NCI-H2171 (cell line): ENCODE measurements around the gene SLC5A11.
"Not testable (repeated sequence)": the region's sequence is repeated elsewhere in the genome, so short reads cannot be mapped to it uniquely, and the experiment has no call there.

Experiments
- DNase-seq: peaks from one replicate; lab custom pipeline; 2025; lab: John Stamatoyannopoulos, UW

Gene SLC5A11, protein sequence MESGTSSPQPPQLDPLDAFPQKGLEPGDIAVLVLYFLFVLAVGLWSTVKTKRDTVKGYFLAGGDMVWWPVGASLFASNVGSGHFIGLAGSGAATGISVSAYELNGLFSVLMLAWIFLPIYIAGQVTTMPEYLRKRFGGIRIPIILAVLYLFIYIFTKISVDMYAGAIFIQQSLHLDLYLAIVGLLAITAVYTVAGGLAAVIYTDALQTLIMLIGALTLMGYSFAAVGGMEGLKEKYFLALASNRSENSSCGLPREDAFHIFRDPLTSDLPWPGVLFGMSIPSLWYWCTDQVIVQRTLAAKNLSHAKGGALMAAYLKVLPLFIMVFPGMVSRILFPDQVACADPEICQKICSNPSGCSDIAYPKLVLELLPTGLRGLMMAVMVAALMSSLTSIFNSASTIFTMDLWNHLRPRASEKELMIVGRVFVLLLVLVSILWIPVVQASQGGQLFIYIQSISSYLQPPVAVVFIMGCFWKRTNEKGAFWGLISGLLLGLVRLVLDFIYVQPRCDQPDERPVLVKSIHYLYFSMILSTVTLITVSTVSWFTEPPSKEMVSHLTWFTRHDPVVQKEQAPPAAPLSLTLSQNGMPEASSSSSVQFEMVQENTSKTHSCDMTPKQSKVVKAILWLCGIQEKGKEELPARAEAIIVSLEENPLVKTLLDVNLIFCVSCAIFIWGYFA

DNA sequence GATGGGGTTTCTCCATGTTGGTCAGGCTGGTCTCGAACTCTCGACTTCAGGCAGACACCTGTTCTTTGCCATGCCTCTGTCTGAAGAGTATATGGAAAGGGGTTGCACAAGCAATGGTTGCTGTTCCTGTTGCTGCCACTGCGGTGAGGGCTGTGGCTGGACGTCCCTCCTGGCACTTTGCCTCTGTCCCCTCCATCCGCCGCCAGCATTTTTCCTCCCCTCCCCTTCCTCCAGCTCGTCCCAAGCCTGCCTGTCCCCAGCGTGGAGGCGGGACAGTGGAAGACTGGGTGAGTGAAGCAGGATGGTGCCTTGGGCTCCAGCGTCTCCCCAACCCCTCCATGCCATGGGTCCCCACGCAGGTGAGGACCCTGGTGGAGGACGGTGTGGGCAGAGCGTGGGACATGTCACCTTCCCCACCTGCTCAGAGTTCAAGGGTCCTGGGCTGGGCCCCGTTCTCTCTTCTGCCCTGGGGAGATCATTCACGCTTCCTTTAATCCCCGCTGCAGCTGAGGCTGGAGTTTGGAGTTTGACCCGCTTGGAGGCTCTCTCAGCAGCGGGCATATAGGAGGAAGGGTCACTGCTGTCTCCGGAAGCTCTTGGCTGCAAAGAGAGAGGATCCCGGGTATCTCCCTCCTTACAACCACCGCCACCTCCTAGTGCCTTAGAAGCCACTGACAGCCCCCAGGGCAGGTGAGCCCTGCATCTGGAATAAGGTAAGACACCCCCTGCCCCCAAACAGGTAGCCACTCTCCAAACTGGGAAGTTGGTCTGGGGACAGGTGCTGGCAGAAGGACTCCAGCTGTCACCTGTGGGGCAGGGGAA is at the start of gene SLC5A11:
SLC5A11 (plus strand) TSS at position 238 of the 822 bp plus-strand sequence. CDS start 12,681 bp downstream, outside the sequence.
- no peak for DNase-seq

DNA sequence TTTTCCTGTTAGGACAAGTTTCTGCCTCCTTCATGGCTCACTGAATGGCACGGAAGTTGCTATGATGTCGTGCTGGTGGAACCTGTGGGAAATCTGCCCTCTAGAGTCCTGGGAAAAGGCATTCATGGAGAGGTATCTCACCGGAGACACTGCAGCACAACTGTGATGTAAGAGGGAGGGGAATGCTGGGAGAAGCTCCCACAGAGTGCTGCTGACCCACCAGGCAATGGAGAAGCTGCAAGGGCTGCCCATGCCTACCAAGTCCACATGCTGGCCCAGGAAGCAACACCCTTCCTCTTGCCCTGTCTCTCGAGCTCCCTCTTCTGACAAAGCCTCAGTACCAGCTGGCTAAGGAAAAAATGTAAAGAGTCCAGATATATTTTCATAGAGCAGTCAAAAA is 45.2 kb upstream of the SLC5A11 start:
- no peak for DNase-seq

DNA sequence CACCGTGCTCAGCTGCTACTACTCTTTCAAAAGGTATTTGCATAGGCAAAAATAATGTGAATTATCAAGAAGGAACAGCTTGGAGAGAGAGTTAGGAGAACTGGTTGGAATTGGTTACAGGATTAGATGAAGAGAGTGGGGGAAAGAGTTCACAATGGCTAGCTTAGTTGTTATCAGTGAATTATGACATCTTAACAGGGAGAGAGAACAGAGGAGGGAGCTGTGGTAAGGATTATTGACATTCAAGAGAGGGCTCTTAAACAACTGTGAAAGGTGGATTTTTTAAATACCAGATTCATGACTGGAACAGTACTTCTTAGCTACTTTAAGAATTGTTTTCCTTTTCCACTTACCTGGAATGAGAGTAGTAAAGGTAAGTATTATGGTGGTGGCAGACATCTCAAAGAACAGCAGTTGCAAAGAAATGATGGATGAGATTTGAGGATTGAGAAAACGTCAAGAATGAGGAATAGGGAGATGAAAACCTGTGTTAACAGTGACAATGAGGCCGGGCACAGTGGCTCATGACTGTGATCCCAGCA is 43.9 kb upstream of the SLC5A11 start:
- no peak for DNase-seq

DNA sequence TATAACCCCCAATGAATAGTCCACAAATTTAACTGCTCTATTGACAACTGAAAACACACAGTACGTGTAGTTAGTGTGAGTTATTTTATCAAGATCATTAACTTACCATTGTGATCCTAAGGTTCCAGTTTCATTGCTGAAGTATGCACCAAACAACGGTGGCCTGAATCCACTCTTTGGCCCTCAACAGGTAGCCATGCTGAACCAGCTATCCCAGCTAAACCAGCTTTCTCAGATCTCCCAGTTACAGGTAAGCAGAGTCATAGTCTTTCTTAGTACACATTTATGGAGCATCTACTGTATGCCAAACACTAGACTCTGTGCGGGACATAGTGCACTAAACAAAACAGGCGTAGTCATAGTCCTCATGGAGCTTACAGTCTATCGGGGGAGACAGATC is 40.3 kb upstream of the SLC5A11 start:
- no peak for DNase-seq

DNA sequence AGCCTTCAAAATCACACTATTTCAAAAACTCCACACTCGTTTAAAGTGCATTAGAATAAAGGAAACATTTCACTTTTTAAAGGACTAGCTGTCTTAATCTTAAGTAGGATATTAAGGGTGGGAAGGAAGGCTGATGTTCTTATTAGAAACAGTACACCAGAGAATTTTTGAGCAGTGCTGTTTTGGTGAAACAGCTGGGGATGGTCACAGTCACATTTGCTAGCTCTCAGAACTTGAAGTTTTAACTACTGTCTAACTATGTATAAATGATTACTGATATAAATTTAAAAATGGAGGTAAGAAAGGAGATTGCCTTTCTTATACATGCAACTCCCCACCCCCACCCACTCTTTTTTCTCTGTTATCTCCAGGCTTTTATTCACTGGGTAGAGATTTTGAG is 38.5 kb upstream of the SLC5A11 start:
- DNase-seq: no peak

DNA sequence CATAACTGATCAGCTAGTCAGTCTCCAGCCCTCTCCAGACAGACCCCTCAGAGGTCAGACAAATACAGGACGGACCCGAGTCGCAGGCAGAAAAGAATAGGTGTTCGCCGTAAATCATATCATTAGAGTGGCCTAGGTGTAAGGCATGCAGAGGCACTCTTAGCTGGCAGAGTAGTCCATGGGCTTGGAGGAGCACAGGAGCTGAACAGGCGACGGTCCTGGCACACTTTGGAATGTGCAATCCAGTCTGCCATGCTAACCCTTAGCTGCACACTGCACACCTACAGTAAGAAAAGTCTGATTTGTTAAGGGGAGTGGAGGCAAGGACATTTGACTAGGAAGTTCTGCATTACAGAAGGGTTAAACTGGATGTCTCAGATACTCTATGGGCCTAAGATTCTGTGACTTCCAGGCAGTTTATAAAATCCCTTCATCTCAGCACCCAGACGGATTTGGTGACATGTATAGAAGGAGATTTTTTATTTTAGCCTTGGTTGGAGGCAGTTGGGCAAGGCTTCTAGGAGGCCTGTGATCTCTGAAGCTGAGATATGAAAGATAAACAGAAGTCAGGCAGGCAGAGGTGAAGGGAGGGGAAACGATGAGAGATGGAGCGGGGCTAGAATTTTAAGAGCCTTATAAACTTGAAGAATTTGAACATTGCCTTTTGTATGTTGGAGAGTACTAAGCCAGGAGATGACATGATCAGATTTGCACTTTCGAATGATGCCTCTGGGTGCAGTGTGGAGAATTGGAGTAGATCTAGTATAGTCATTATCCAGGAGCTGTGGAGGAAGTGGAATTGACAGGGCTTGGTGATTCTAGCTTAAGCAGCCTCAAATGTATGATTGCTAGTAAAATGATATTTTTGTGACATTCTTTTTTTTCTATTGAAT is 34.6 kb upstream of the SLC5A11 start:
- DNase-seq: no peak

DNA sequence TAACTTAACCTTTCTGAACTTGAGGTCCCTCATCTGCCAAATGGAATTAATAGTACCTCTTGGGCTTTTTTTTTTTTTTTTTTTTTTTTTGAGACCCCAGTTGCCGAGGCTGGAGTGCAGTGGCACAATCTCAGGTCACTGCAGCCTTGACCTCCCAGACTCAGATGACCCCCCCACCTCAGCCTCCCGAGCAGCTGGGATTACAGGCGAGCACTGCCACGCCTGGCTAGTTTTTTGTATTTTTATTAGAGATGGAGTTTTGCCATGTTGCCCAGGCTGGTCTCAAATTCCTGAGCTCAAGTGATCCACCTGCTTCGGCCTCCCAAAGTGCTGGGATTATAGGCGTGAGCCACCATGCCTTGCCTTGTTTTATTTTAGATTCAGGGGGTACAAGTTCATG is 33.0 kb upstream of the SLC5A11 start:
- not testable (repeated sequence) for DNase-seq

DNA sequence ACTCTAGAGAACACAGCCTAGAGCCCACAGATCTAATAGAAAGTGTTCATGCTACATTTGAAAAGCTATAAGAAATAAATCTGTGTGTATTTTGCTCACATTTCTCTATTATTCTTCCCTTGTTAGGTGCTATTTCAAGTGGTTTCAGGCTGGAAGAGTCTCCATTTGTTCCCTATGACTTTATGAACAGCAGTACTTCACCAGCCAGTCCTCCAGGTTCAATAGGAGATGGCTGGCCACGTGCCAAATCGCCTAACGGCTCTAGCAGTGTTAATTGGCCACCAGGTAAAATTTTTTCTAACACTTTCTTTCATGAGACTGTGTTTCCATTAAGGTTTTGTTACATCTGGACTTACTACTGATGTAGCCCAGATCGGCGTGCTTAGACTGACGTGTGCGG is 30.7 kb upstream of the SLC5A11 start:
- DNase-seq: no peak

DNA sequence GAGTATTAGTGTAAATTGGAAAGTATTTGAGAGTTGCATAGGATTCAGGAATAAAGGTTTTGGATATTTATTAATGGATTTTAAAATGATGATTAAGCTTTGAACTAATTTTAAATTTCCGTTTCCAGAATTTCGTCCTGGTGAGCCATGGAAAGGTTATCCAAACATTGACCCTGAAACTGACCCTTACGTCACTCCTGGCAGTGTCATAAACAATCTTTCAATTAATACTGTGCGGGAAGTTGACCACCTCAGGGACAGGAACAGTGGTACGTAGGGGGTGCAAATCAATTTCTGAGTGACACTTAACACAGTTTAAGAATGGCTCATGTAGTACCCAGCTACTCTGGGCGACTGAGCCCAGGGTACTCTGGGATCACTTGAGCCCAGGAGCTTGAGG is 29.1 kb upstream of the SLC5A11 start:
- DNase-seq: no peak

DNA sequence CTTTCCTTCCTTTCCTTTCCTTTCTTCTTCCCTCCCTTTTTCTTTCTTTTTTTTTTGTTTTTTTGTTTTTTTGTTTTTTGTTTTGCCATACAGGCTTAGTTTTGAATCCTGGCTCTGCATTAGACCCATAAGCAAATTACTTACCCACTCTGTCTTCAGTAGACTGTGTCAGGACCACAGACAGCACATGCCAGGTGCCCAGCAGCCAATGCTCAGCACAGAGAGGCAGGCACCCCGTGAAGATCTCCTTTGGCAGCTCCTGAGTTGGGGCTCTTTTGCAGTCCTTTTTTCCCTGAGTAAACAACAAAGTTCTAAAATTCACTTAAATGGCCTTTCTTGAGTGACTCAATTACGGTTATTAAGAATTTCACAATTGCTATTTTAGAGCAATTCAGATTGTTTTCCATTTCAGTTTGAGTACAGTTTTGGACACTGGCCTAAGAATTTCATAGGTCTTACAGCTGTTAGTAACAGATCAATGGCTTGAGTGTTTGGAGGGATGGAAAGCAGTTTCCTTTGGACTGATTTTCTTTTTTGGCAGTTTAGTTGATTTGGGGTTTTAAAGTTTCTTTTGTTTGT is 26.2 kb upstream of the SLC5A11 start:
- DNase-seq: no peak

DNA sequence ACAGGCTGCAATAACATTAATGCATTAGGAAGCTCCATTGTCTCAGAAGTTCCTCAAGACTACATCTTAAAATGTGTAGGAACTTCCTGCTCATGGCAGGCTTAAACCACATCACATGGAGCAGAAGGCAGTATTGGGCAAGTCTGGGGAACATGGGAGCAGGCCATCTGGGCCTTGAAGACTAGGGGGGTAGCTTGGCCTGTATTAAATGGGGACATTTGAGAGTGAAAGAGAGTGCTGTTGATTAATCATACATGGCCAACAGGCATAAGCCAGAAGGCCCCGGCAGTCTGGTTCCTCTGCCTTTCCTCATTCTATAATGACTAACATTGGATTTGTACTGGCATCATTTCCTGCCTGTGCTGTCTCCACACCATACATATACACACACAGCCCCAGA is 25.2 kb upstream of the SLC5A11 start:
- DNase-seq: no peak

DNA sequence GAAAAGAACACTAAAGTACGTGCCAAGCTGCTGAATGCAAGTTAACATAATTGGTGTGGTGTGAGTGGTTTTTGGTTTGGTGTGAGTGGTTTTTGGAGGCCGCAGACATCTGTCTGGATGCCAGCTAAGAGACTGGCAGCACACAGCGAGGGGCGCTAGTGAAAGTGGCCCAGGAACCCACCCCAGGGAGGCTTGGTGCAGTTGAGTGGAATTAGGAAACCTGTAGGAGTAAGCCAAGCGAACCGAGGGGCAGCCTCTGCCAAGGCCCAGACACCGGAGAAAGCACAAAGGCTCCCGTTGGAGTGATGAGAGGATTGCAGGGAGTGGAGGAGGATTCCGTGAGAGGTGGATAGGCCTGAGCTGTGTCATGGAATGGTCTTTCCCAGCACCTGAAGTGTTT is 24.6 kb upstream of the SLC5A11 start:
- DNase-seq: no peak

DNA sequence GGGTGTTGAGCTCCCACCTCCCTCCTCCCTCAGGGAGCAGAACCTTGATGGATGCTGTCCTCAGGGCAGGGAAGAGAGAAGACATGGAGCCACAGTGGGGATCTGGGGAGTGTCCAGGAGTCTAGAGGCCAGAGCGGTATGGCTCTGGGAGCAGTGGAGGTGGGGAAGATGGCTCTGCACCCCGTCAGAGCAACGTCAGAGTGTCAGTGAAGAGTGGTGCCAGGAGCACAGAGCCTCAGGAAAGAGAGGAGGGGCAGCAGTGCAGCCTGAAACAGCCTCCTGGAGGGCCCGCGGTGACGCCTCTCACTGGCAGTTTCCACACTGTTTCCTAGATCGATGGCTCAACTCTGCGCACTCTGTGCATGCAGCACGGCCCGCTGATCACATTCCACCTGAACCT is 23.2 kb upstream of the SLC5A11 start:
- DNase-seq: no peak

DNA sequence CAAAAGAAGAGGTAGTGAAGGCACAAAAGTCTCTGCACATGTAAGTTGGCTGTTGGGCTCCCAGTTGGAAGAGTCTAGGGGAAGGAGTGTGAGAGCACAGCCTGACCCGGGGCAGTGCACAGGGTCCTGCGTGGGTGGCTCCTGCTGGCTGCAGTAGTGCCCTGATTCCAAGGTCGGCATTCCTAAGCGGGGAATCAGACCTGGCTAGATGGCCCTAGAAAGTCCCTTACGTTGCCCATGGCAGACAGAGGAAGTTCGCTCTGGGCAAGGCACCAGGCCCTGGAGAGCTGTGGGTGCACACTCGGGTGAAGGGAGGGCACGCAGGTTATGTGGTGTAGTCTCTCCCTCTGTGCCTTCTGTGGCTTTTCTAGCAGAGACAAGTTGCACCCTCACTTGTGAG is 22.8 kb upstream of the SLC5A11 start:
- DNase-seq: no peak

DNA sequence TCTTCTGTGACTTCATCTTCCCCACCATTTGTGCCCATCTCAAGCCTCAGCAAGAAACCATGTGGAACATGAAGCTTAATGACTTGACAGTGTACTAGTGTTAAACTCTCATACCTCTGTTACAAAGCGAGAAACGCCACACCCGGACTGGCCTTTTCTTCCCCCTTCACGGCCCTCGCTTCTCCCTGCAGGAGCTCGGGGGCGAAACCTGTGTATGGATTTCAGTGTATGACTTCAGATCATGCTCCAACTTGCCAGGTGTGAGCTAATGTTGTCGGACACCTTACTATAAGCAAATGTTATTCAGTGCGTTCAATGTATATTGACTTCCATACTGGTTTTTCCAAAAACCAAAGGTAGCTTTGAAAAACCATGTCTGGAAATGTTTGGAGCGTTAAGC is 20.1 kb upstream of the SLC5A11 start:
- no peak for DNase-seq

DNA sequence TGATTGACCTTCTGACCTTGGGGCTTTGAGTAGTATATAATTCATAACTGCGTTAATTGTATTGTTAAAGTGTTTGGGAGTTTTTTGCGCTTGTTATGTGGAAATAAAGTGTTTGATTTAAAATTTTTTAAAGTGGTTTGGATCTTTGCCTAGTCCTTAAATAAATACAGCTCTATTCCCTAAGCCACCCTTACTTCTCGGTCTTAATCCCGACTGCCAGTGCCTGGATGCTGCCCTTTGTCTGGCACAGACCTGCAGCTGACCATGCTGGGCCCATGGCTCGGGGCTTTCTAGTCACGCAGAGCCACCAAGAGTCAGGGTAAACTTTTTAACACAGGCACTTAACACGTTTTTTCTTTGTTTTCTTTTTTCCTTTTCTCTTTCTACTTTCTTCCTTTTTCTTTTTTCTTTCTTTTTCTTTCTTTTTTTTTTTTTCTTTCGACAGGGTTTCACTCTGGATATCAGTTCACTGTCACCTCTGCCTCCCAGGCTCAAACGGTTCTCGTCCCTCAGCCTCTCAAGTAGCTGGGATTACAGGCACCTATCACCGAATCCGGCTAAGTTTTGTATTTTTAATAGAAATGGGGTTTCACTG is 19.6 kb upstream of the SLC5A11 start:
- DNase-seq: no peak

DNA sequence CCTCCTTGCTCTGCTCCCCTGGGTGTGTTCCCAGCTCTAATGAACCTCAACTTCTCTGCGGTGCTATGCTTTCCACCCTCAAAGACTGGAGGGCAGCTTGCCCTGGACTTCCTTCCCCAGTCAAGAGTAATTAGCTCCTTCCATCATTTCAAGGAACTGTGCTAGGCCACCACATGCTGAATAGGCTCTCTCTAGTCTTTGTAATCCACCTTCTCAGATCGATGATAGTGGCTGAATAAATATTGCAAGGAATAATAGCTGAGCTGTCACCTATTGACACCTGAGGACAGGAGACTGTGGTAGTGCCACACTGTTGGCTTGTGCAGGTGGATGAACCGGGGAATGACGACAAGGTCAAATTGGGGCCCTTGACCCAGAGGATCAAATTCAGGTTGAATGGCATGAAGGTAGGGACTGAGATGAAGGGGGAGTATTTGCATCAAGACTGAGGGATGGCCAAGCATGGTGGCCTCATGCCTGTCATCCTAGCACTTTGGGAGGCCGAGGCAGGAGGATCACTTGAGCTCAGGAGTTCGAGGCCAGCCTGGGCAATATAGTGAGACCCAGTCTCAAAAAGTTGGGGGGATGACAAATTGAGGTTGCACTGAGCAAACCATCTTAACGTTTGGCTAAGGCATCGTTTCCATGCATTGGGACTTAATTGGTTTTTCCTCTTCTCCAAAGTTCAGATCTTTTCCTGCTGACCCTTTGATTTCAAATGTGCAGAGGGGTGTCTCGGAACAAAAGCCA is 18.8 kb upstream of the SLC5A11 start:
- DNase-seq: no peak

DNA sequence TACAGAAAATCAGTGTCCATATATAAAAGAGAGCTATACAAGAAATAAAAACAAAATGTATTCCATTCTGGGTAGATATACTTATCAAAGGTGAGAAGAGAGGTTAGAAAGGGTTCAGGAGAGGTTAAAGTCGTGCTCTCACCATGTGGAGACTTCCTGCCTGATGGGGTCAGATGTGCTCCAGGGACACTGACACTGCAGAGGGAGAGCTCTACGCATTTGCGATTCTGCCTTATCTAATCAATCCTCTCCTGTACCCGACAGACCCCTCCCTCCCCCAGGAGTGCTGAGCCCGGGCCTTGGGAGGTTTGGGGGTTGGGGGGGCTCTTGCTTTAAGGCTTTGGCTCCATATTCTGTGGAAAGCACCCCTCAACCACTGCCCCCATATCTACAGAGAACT is 16.6 kb upstream of the SLC5A11 start:
- DNase-seq: no peak

DNA sequence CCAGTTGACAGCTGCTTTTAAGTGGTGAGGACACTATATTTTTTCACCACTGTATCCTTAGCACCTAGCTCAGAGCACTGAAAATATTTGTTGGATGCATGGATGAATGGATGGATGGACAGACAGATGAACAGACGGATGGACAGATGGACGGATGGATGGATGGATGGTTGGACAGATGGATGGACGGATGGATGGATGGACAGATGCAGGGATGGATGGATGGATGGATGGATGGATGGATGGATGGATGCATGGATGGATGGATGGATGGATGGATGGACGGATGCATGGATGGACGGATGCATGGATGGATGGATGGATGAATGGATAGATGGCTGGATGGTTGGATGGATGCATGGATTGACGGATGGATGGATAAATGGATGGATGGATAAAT is 12.4 kb upstream of the SLC5A11 start:
- no peak for DNase-seq
